PFSK-1 (cell line): ENCODE data around the gene EYA2.

Source experiments
- POLR2AphosphoS5 ChIP-seq: IDR thresholded peaks from 2 replicates; pipeline ENCODE4 v1.6.1; 2012; ENCODE audit warnings: low read depth, mild to moderate bottlenecking, control low read depth, low read length, moderate library complexity
- TF ChIP-seq, protein P1 (sequence below), 2 experiments: IDR thresholded peaks; 2 replicates each; pipeline versions ENCODE4 v1.6.1 to v1.8.0; 2011 to 2012; ENCODE audit warnings: low read depth in 2 of 2, low read length in 2 of 2, control low read depth in 1 of 2, inconsistent platforms in 1 of 2, mild to moderate bottlenecking in 1 of 2, moderate library complexity in 1 of 2; ENCODE audit not compliant: insufficient read depth in 1 of 2

DNA sequence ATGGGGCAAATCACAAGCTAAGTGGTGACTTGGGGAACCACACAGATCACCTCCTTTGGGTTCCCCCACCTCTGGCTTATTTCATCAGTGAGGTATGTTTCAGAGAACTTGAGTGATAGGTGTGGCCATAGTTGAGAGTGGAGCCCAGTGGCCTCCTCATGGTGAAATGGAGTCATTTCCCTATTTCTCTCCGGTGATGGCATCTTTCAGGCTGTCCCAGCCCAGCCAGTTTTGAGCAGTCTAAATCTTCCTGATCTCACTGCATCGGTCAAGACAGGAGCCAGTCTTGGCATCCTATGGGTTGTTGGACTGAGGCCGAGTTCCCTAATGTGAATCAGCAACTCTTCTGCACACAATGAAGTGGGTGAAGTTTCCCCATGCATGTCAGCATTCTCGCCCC, 132.4 kb downstream of the EYA2 start:
- TF ChIP-seq, protein P1, sequence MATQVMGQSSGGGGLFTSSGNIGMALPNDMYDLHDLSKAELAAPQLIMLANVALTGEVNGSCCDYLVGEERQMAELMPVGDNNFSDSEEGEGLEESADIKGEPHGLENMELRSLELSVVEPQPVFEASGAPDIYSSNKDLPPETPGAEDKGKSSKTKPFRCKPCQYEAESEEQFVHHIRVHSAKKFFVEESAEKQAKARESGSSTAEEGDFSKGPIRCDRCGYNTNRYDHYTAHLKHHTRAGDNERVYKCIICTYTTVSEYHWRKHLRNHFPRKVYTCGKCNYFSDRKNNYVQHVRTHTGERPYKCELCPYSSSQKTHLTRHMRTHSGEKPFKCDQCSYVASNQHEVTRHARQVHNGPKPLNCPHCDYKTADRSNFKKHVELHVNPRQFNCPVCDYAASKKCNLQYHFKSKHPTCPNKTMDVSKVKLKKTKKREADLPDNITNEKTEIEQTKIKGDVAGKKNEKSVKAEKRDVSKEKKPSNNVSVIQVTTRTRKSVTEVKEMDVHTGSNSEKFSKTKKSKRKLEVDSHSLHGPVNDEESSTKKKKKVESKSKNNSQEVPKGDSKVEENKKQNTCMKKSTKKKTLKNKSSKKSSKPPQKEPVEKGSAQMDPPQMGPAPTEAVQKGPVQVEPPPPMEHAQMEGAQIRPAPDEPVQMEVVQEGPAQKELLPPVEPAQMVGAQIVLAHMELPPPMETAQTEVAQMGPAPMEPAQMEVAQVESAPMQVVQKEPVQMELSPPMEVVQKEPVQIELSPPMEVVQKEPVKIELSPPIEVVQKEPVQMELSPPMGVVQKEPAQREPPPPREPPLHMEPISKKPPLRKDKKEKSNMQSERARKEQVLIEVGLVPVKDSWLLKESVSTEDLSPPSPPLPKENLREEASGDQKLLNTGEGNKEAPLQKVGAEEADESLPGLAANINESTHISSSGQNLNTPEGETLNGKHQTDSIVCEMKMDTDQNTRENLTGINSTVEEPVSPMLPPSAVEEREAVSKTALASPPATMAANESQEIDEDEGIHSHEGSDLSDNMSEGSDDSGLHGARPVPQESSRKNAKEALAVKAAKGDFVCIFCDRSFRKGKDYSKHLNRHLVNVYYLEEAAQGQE (IDR thresholded peaks at IDR 0.05; ENCODE audit: insufficient read depth in 1 of 2, low read depth in 2 of 2, low read length in 2 of 2) = no peak
- TF ChIP-seq POLR2AphosphoS5 = no peak
